GM12878 (cell line): ENCODE measurements around the gene ZNF892. TPM values are rescaled to one million over a fixed set of nuclear protein-coding genes. Genes with fewer than 3 reads are reported as not detected.
A peak's percentile ranks its signal among the peaks of the same experiment; 100 is the strongest.

Source experiments
- BRCA1 ChIP-seq: IDR thresholded peaks from 2 replicates; pipeline ENCODE4 v1.6.1; 2011; ENCODE audit warnings: low read depth, low read length, improper control_type of control experiment
- CBX3 ChIP-seq: fragments of 200-600 bp; sonication (generic); IDR thresholded peaks from 2 replicates; pipeline ENCODE4 v1.6.1; 2016; ENCODE audit warnings: low read depth, borderline replicate concordance
- CBX5 ChIP-seq: sonication (generic); IDR thresholded peaks from 2 replicates; pipeline ENCODE4 v1.6.1; 2016; ENCODE audit warnings: low read depth, moderate library complexity, mild to moderate bottlenecking, inconsistent platforms
- CEBPZ ChIP-seq: fragments of 150-350 bp; IDR thresholded peaks from 2 replicates; pipeline ENCODE4 v1.6.1; 2016; ENCODE audit warnings: low read depth, low read length
- GABPA ChIP-seq: IDR thresholded peaks from 2 replicates; pipeline ENCODE4 v1.6.1; 2014; ENCODE audit warnings: antibody characterized with exemption, low read depth, mild to moderate bottlenecking, inconsistent platforms
- GATAD2B ChIP-seq: fragments of 450-650 bp; conservative IDR thresholded peaks from 2 replicates; pipeline ENCODE4 v1.6.1; 2017; ENCODE audit warnings: low read depth, mild to moderate bottlenecking, moderate library complexity
- MEF2B ChIP-seq: fragments of 450-650 bp; IDR thresholded peaks from 2 replicates; pipeline ENCODE4 v1.6.1; 2018; ENCODE audit warnings: mild to moderate bottlenecking, moderate library complexity; ENCODE audit not compliant: partially characterized antibody, poor library complexity, severe bottlenecking
- NFYA ChIP-seq: IDR thresholded peaks from 2 replicates; pipeline ENCODE4 v1.6.1; 2011; ENCODE audit warnings: low read depth, mild to moderate bottlenecking, low read length, improper control_type of control experiment, borderline replicate concordance
- PAX8 ChIP-seq: fragments of 450-650 bp; IDR thresholded peaks from 2 replicates; pipeline ENCODE4 v1.6.1; 2017; ENCODE audit warnings: mild to moderate bottlenecking, moderate library complexity
- REST ChIP-seq: IDR thresholded peaks from 2 replicates; pipeline ENCODE4 v1.6.1; 2012; ENCODE audit warnings: mild to moderate bottlenecking, low read depth, low read length
- STAT1 ChIP-seq: fragments of 450-650 bp; conservative IDR thresholded peaks from 2 replicates; pipeline ENCODE4 v1.6.1; 2014; ENCODE audit warnings: antibody characterized with exemption, mild to moderate bottlenecking
- ZNF384 ChIP-seq: IDR thresholded peaks from 2 replicates; pipeline ENCODE4 v1.6.1; 2012; ENCODE audit warnings: low read depth, mild to moderate bottlenecking, low read length, improper control_type of control experiment, borderline replicate concordance
- ZNF687 ChIP-seq: fragments of 450-650 bp; IDR thresholded peaks from 2 replicates; pipeline ENCODE4 v1.6.1; 2017; ENCODE audit warnings: mild to moderate bottlenecking, moderate library complexity
- polyA plus RNA-seq, 11 experiments: library from polyadenylated mRNA; depleted of rRNA in 4 of 11; unstranded in 6 of 11; stranded (reverse) in 5 of 11; fragments of >200 nt; fragmentation: Nextera tagmentation in 4 of 11; fragmentation: Illumina TruSeq in 1 of 11; extraction: Ambion mirVana in 4 of 11; extraction: Trizol in 1 of 11; gene quantifications; 1 replicate in 1 of 11; 2 replicates in 10 of 11; pipeline versions ENCODE4 v1.2.1 to v1.2.3, GENCODE V29; 2011 to 2016; ENCODE audit warnings: inconsistent platforms in 2 of 11, missing spikeins in 2 of 11, low read depth in 1 of 11
- total RNA-seq, 4 experiments: library from RNA; depleted of rRNA in 3 of 4; stranded (reverse); fragments of >200 nt in 3 of 4; fragmentation: Illumina TruSeq in 1 of 4; extraction: Trizol in 1 of 4; gene quantifications; 2 replicates each; pipeline versions ENCODE4 v1.2.1 to v1.2.3, GENCODE V29; 2013 to 2021
- TF ChIP-seq, protein P1 (sequence below): fragments of 450-650 bp; IDR thresholded peaks from 2 replicates; pipeline ENCODE4 v1.6.1; 2018; ENCODE audit warnings: mild to moderate bottlenecking, low read depth, moderate library complexity; ENCODE audit not compliant: partially characterized antibody

ZNF892 gene
- total and polyA plus RNA-seq, 10 of the 15 experiments (the other 5 are each of a cell fraction or from before 2014, with no cell fraction given): 0.11 to 1.3 (median 0.29) TPM; not detected in 3

- TF ChIP-seq ZNF687 (no peak), GABPA (no peak), CEBPZ (no peak), NFYA (no peak), CBX3 (no peak), CBX5 (peak; percentile 42; the same call in 1 of the 2 replicates), STAT1 (0 out of 2 replicates have a peak, but pooled peaks have one; percentile 88), GATAD2B (peak; percentile 72; the same call in 1 of the 2 replicates), BRCA1 (no peak), REST (0 out of 2 replicates have a peak, but pooled peaks have one; percentile 29), ZNF384 (no peak), PAX8 (no peak), MEF2B (peak; percentile 18)
- TF ChIP-seq, protein P1, sequence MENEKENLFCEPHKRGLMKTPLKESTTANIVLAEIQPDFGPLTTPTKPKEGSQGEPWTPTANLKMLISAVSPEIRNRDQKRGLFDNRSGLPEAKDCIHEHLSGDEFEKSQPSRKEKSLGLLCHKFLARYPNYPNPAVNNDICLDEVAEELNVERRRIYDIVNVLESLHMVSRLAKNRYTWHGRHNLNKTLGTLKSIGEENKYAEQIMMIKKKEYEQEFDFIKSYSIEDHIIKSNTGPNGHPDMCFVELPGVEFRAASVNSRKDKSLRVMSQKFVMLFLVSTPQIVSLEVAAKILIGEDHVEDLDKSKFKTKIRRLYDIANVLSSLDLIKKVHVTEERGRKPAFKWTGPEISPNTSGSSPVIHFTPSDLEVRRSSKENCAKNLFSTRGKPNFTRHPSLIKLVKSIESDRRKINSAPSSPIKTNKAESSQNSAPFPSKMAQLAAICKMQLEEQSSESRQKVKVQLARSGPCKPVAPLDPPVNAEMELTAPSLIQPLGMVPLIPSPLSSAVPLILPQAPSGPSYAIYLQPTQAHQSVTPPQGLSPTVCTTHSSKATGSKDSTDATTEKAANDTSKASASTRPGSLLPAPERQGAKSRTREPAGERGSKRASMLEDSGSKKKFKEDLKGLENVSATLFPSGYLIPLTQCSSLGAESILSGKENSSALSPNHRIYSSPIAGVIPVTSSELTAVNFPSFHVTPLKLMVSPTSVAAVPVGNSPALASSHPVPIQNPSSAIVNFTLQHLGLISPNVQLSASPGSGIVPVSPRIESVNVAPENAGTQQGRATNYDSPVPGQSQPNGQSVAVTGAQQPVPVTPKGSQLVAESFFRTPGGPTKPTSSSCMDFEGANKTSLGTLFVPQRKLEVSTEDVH: no peak
These were observed at the start of gene ZNF892 (continued) for GRCh38 chr2:95207111-95207961.
